HepG2 (cell line): ENCODE results near the gene SMYD4. TPM values are rescaled to one million over a fixed set of nuclear protein-coding genes. Genes with fewer than 3 reads are reported as not detected.

ENCODE experiments used
- ATAC-seq: fragments of 200-7000 bp; cut with Tn5 transposase; 3 replicates; pipeline ENCODE4 v1.9.1; 2020; ENCODE audit warnings: mild to moderate bottlenecking, moderate library complexity
- BruUV-seq: library from RNA; stranded (reverse); fragments of 400-500 nt; replicated peaks from 2 replicates; lab custom pipeline; 2021; lab: Mats Ljungman, UMichigan
- CTCF ChIA-PET: fragments of 300-600 bp; formaldehyde crosslinking; extraction: SDS; loops from one replicate; lab custom pipeline; 2021; ENCODE audit warnings: low total read pairs, inconsistent platforms, low intra/inter-chr PET ratio; lab: Yijun Ruan, JAX
- POLR2A ChIA-PET: fragments of 350-600 bp; sonication (Branson Sonifier 250); formaldehyde crosslinking; loops from one replicate; lab custom pipeline; 2020; ENCODE audit warnings: antibody characterized with exemption, inconsistent platforms; lab: Yijun Ruan, JAX
- DNase-seq: peaks from one replicate; pipeline ENCODE4 v3.0.0-alpha.2; 2015; ENCODE audit warnings: low spot score
- FAIRE-seq: peaks from 3 replicates; lab custom pipeline; 2011; peaks lifted over from hg19 to GRCh38; lab: Jason Lieb, UNC
- H2AFZ ChIP-seq: one replicate; pipeline ENCODE4 v1.6.1; 2011; ENCODE audit warnings: low read length, inconsistent platforms
- H3K27ac ChIP-seq: fragments of 300-600 bp; 3 replicates; pipeline ENCODE4 v1.8.0; 2011; ENCODE audit warnings: mixed run types, mild to moderate bottlenecking, mixed read lengths, low read length, inconsistent platforms; ENCODE audit not compliant: insufficient read depth; ENCODE audit errors: extremely low read length
- H3K27me3 ChIP-seq, 2 experiments: fragments of 200-600 bp in 1 of 2; 2 replicates in 1 of 2; 3 replicates in 1 of 2; pipeline versions ENCODE4 v1.6.0 to v1.8.0; 2011; ENCODE audit warnings: low read length in 2 of 2, mild to moderate bottlenecking in 2 of 2, moderate library complexity in 2 of 2, inconsistent platforms in 1 of 2; ENCODE audit not compliant: insufficient read depth in 2 of 2, control insufficient read depth in 1 of 2
- H3K36me3 ChIP-seq, 2 experiments: fragments of 200-600 bp in 1 of 2; replicated peaks in 1 of 2; 2 replicates in 1 of 2; 3 replicates in 1 of 2; pipeline versions ENCODE4 v1.5.1 to v1.8.0; 2011; ENCODE audit warnings: low read length in 2 of 2, inconsistent platforms in 1 of 2; ENCODE audit not compliant: insufficient read depth in 2 of 2, control insufficient read depth in 1 of 2
- H3K4me1 ChIP-seq: 2 replicates; pipeline ENCODE4 v1.5.1; 2012; ENCODE audit warnings: low read length, inconsistent platforms; ENCODE audit not compliant: insufficient read depth
- H3K4me2 ChIP-seq: 2 replicates; pipeline ENCODE4 v1.6.0; 2011; ENCODE audit warnings: low read depth, low read length, inconsistent platforms
- H3K4me3 ChIP-seq, 3 experiments: fragments of 200-600 bp in 1 of 3; sonication (generic), shearing (Covaris generic) in 1 of 3; replicated peaks in 1 of 3; 2 replicates each; pipeline ENCODE4 v1.5.1; 2011 to 2016; ENCODE audit warnings: low read length in 3 of 3, inconsistent platforms in 2 of 3, low read depth in 2 of 3, mild to moderate bottlenecking in 2 of 3, control low read depth in 1 of 3, mixed read lengths in 1 of 3; ENCODE audit not compliant: insufficient read depth in 1 of 3
- H3K79me2 ChIP-seq: one replicate; pipeline ENCODE4 v1.6.1; 2011; ENCODE audit warnings: low read length, inconsistent platforms; ENCODE audit not compliant: insufficient read depth
- H3K9ac ChIP-seq: 2 replicates; pipeline ENCODE4 v1.6.0; 2011; ENCODE audit warnings: mild to moderate bottlenecking, low read depth, low read length, inconsistent platforms; ENCODE audit not compliant: insufficient read depth
- H3K9me3 ChIP-seq: 2 replicates; pipeline ENCODE4 v1.5.1; 2012; ENCODE audit warnings: mild to moderate bottlenecking, low read length
- H4K20me1 ChIP-seq: 2 replicates; pipeline ENCODE4 v1.6.0; 2011; ENCODE audit warnings: inconsistent platforms, mild to moderate bottlenecking, low read length, moderate library complexity; ENCODE audit not compliant: insufficient read depth
- ASH2L ChIP-seq: fragments of 300-600, 200-600 bp; sonication (generic); IDR thresholded peaks from 2 replicates; pipeline ENCODE4 v1.7.0; 2017; ENCODE audit warnings: low read depth, mild to moderate bottlenecking, moderate library complexity, mixed read lengths, low read length; ENCODE audit not compliant: insufficient read length
- KLF16 ChIP-seq, 2 experiments: sonication (generic) in 1 of 2; formaldehyde crosslinking in 1 of 2; IDR thresholded peaks; 2 replicates each; pipeline versions ENCODE4 v1.6.1 to v1.8.0; 2016 to 2023; ENCODE audit warnings: missing genetic modification reagents in 2 of 2, missing compliant biosample characterization in 1 of 2
- REPIN1 ChIP-seq: sonication (generic); formaldehyde crosslinking; IDR thresholded peaks from 2 replicates; pipeline ENCODE4 v1.8.0; 2022; ENCODE audit warnings: missing genetic modification reagents, low read depth, mild to moderate bottlenecking, borderline replicate concordance
- ZNF225 ChIP-seq: sonication (generic); formaldehyde crosslinking; IDR thresholded peaks from 2 replicates; pipeline ENCODE4 v1.4.0; 2020; ENCODE audit warnings: mild to moderate bottlenecking, missing genetic modification reagents
- WGBS: methylation state at CpG from one replicate; pipeline ENCODE4 v1.1.6; 2017; ENCODE audit warnings: low lambda C conversion rate; 5-methylcytosine and 5-hydroxymethylcytosine counted together
- in situ Hi-C: cut with HindIII; loops from 2 replicates; pipeline ENCODE4 v1.10.0; 2017; ENCODE audit warnings: low pct_unique_long_range_greater_than_20kb; ENCODE audit not compliant: extremely low pct_ligation_motif_present
- intact Hi-C: fragments of 100-400 bp; cut with micrococcal nuclease; formaldehyde crosslinking; loops from one replicate; pipeline ENCODE4 v1.10.0; 2022; ENCODE audit not compliant: unreplicated experiment
- polyA plus RNA-seq, 8 experiments: library from polyadenylated mRNA; depleted of rRNA in 3 of 8; stranded (reverse) in 7 of 8; unstranded in 1 of 8; fragments of >200 nt; fragmentation: Illumina TruSeq in 4 of 8; extraction: Trizol in 4 of 8; gene quantifications; 2 replicates each; pipeline versions ENCODE4 v1.2.1 to v1.2.3, GENCODE V29; 2011 to 2016; ENCODE audit warnings: low read depth in 4 of 8, missing spikeins in 1 of 8, mixed read lengths in 1 of 8; ENCODE audit not compliant: insufficient read depth in 1 of 8
- total RNA-seq, 5 experiments: library from RNA; depleted of rRNA; stranded (reverse); fragments of >200 nt; fragmentation: Illumina TruSeq; extraction: Trizol; gene quantifications; 2 replicates each; pipeline ENCODE4 v1.2.3, GENCODE V29; 2016; ENCODE audit warnings: low read depth in 1 of 5
- TF ChIP-seq, protein P1 (sequence below): sonication (generic); formaldehyde crosslinking; IDR thresholded peaks from 2 replicates; pipeline ENCODE4 v1.4.0; 2020; ENCODE audit warnings: missing genetic modification reagents, borderline replicate concordance
- TF ChIP-seq, protein P2 (sequence below): sonication (generic); formaldehyde crosslinking; IDR thresholded peaks from 2 replicates; pipeline ENCODE4 v1.4.0; 2020; ENCODE audit warnings: missing genetic modification reagents

SMYD4 gene
- total and polyA plus RNA-seq, 2 of the 13 experiments (the other 11 are each of a cell fraction or from before 2014, with no cell fraction given): 7.4 to 11.3 TPM

DNA sequence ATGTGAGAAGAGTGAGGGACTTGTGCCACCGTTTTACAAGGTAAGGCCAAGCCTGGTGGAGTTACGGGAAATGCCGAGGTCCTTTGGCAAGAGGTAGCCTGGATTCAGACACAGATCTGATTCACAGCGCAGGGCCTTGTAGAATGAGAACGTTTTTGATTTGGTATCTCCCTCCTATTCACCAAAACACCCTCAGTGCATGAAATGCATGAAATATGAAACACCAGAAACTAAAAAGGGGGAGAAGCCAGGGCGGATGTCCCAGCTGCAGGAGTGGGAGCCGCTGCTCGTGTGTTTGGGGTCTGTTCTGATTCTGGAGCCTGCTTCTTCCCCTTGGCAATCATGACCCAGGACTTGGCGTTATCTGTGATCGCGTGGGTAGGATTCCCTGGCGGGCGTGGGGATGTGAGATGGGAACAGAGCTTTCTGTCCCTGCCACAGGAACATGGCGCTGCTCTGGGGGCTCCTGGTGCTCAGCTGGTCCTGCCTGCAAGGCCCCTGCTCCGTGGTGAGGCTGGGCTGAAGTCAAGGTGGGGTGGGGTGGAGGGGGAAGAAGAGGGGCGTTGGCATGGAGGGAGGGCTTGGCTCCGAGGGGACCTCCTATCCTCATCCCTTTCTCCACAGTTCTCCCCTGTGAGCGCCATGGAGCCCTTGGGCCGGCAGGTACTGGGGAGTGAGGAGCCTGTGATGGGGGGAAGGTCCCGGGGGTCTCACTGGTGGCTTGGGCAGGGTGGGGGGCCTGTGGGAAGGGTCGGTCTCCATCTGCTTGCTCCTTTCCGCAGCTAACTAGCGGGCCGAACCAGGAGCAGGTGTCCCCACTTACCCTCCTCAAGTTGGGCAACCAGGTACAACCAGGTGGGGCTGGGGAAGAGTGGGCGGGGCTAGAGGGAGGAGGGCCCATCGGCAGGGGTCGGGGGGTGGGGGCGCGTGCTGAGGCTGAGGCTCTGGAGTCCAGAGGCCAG is 84.9 kb downstream of the SMYD4 start:
- no peak for ATAC-seq
- CTCF ChIA-PET: no interaction called here
- TF ChIP-seq REPIN1 (CRISPR knock-in tag) (no peak), ASH2L (no peak), KLF16 (CRISPR knock-in tag; IDR thresholded peaks at IDR 0.05) (no peak), ZNF225 (CRISPR knock-in tag) (no peak)
- TF ChIP-seq, protein P1, sequence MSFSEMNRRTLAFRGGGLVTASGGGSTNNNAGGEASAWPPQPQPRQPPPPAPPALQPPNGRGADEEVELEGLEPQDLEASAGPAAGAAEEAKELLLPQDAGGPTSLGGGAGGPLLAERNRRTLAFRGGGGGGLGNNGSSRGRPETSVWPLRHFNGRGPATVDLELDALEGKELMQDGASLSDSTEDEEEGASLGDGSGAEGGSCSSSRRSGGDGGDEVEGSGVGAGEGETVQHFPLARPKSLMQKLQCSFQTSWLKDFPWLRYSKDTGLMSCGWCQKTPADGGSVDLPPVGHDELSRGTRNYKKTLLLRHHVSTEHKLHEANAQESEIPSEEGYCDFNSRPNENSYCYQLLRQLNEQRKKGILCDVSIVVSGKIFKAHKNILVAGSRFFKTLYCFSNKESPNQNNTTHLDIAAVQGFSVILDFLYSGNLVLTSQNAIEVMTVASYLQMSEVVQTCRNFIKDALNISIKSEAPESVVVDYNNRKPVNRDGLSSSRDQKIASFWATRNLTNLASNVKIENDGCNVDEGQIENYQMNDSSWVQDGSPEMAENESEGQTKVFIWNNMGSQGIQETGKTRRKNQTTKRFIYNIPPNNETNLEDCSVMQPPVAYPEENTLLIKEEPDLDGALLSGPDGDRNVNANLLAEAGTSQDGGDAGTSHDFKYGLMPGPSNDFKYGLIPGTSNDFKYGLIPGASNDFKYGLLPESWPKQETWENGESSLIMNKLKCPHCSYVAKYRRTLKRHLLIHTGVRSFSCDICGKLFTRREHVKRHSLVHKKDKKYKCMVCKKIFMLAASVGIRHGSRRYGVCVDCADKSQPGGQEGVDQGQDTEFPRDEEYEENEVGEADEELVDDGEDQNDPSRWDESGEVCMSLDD (CRISPR knock-in tag): no peak
- TF ChIP-seq, protein P2, sequence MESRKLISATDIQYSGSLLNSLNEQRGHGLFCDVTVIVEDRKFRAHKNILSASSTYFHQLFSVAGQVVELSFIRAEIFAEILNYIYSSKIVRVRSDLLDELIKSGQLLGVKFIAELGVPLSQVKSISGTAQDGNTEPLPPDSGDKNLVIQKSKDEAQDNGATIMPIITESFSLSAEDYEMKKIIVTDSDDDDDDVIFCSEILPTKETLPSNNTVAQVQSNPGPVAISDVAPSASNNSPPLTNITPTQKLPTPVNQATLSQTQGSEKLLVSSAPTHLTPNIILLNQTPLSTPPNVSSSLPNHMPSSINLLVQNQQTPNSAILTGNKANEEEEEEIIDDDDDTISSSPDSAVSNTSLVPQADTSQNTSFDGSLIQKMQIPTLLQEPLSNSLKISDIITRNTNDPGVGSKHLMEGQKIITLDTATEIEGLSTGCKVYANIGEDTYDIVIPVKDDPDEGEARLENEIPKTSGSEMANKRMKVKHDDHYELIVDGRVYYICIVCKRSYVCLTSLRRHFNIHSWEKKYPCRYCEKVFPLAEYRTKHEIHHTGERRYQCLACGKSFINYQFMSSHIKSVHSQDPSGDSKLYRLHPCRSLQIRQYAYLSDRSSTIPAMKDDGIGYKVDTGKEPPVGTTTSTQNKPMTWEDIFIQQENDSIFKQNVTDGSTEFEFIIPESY (CRISPR knock-in tag): peak; percentile 58; the same call in 1 of the 2 replicates

More for the DNA sequence above, 84.9 kb downstream of the SMYD4 start:
- DNase-seq (no peak), FAIRE-seq (no peak)
- H2AFZ ChIP-seq: no peak overlapping the region
- peaks cover 11 to 21% of the 10 kb centered on the region in 2 experiments; a peak in 4 of 5 replicates for H3K36me3 ChIP-seq
- H3K4me2 ChIP-seq: peak overlapping the region; percentile 83
- H3K9ac ChIP-seq: peak overlapping the region; percentile 80
- H3K27ac ChIP-seq: peak overlapping the region; percentile 84
- peaks cover 66% of the 10 kb centered on the region for H3K4me1 ChIP-seq
- H3K27me3 ChIP-seq: no peaks in the 10 kb centered on the region
- intact Hi-C loops (no loop called here), in situ Hi-C loops (no loop called here)
- H3K79me2 ChIP-seq: peaks cover 32% of the 10 kb centered on the region
- peak overlapping the region; percentile 38 to 83 (median 60) for H3K4me3 ChIP-seq
- POLR2A ChIA-PET: interaction anchor here (1.0 to 16.4 kb wide), 5 partner anchors 9 to 25 kb away, joined by 3 to 299 read pairs (median 92); partner anchors contain the start of genes SERPINF1 and WDR81
- TSS peak; percentile 81 for BruUV-seq
- peaks cover 22% of the 10 kb centered on the region; the same call in 1 of the 2 replicates for H4K20me1 ChIP-seq
- 57% methylated on average over 25 of the region's 29 CpGs for WGBS
- no peaks in the 10 kb centered on the region for H3K9me3 ChIP-seq
